HL-60 (cell line): ENCODE data around the gene RAB18.

Experiments used
- CTCF ChIP-seq: IDR thresholded peaks from one replicate; pipeline ENCODE4 v1.5.1; 2011; ENCODE audit warnings: low read length, control low read depth, inconsistent platforms; ENCODE audit not compliant: insufficient read depth
- GABPA ChIP-seq: IDR thresholded peaks from 2 replicates; pipeline ENCODE4 v1.6.1; 2012; ENCODE audit warnings: low read depth
- POLR2AphosphoS5 ChIP-seq: IDR thresholded peaks from 2 replicates; pipeline ENCODE4 v1.6.1; 2012; ENCODE audit warnings: low read depth
- REST ChIP-seq: IDR thresholded peaks from 2 replicates; pipeline ENCODE4 v1.6.1; 2012; ENCODE audit warnings: low read depth; ENCODE audit not compliant: insufficient replicate concordance
- SPI1 ChIP-seq: IDR thresholded peaks from 2 replicates; pipeline ENCODE4 v1.6.1; 2012; ENCODE audit warnings: low read depth, mild to moderate bottlenecking, borderline replicate concordance

GRCh38 chr10:27485368-27485767, 18.7 kb upstream of the RAB18 start:
- TF ChIP-seq CTCF (no peak), POLR2AphosphoS5 (no peak), REST (no peak), SPI1 (no peak), GABPA (no peak)
